Adrenal gland (tissue), 12 donors: ENCODE results near the gene CRYBB1. TPM values are rescaled to one million over a fixed set of nuclear protein-coding genes. Genes with fewer than 3 reads are reported as not detected.

Experiments
- DNase-seq, 7 donors: peaks; one replicate each; pipeline ENCODE4 v3.0.0-alpha.2; 2019 to 2020
- H3K27ac ChIP-seq, 5 donors: fragments of 200-600 bp; sonication (generic) in 4 of 5; 1 replicate in 3 of 5; 2 replicates in 2 of 5; pipeline versions ENCODE4 v1.5.1 to v1.8.0; 2016 to 2020; ENCODE audit warnings: mild to moderate bottlenecking in 1 of 5
- H3K27me3 ChIP-seq: fragments of 200-600 bp; 2 replicates; pipeline ENCODE4 v1.8.0; 2021
- H3K36me3 ChIP-seq, 2 donors: fragments of 200-600 bp; replicated peaks in 1 of 2; 1 replicate in 1 of 2; 2 replicates in 1 of 2; pipeline versions ENCODE4 v1.5.1 to v1.8.0; 2018 to 2022
- H3K4me1 ChIP-seq, 2 donors: fragments of 200-600 bp; replicated peaks in 1 of 2; 1 replicate in 1 of 2; 2 replicates in 1 of 2; pipeline versions ENCODE4 v1.5.1 to v1.8.0; 2018 to 2021
- H3K4me3 ChIP-seq, 4 donors: fragments of 200-600 bp; sonication (generic) in 3 of 4; one replicate each; pipeline ENCODE4 v1.5.1; 2016 to 2018
- H3K9me3 ChIP-seq, 3 donors: fragments of 200-600 bp; sonication (generic) in 1 of 3; replicated peaks in 1 of 3; 1 replicate in 2 of 3; 2 replicates in 1 of 3; pipeline versions ENCODE4 v1.5.1 to v1.8.0; 2016 to 2021
- CTCF ChIP-seq, 6 experiments: fragments of 450-650 bp in 4 of 6; fragments of 200-600 bp in 2 of 6; sonication (generic) in 1 of 6; IDR thresholded peaks; 1 replicate in 5 of 6; 2 replicates in 1 of 6; pipeline versions ENCODE4 v1.5.1 to v1.8.0; 2016 to 2021; ENCODE audit warnings: antibody characterized with exemption in 6 of 6, mild to moderate bottlenecking in 2 of 6, moderate library complexity in 1 of 6
- POLR2A ChIP-seq, 2 donors: fragments of 450-650 bp; IDR thresholded peaks; one replicate each; pipeline ENCODE4 v1.6.1; 2017; ENCODE audit warnings: antibody characterized with exemption in 2 of 2, mild to moderate bottlenecking in 2 of 2, moderate library complexity in 1 of 2
- WGBS, 4 donors: extraction: QIAGEN DNeasy Blood & Tissue Kit in 2 of 4; methylation state at CpG; one replicate each; pipeline versions ENCODE4 v1.1.5 to v1.1.7; 2013 to 2017; 5-methylcytosine and 5-hydroxymethylcytosine counted together
- intact Hi-C, 2 donors: fragments of 100-400 bp; cut with DNase I; formaldehyde crosslinking; loops; one replicate each; pipeline versions ENCODE4 v1.14.1 to v1.15.0; 2022 to 2023
- polyA plus RNA-seq, 3 donors: library from polyadenylated mRNA; stranded (reverse); fragments of 200-250 nt in 2 of 3; fragments of 350-450 nt in 1 of 3; fragmentation: Illumina TruSeq in 1 of 3; extraction: RNeasy Lipid Tissue Mini Kit (QIAGEN cat#74804) in 1 of 3; gene quantifications; one replicate each; pipeline ENCODE4 v1.2.3, GENCODE V29; 2013 to 2014
- total RNA-seq, 9 donors: library from RNA; depleted of rRNA in 4 of 9; stranded (reverse); fragments of >200 nt in 4 of 9; fragments of 120-200 nt in 1 of 9; fragmentation: NEBNext Ultra II Directional in 1 of 9; extraction: Animal tissue kit (Norgen Biotek cat#: 25700) in 1 of 9; gene quantifications; one replicate each; pipeline versions ENCODE4 v1.1.0 to v1.2.4, GENCODE V29; 2013 to 2023
- donor health status: healthy with polysubstance abuse.
- donor health status: Bipolar disorder and iron deficiency.
- donor health status: DM: yes; HTN: yes; CAD: no.
- donor health status: DM: no; HTN: no; CAD: no.
- donor health status: DM: no; HTN: no; CAD: no.
- donor health status: DM: yes; HTN: yes; CAD: no.

The CRYBB1 gene
- total and polyA plus RNA-seq, 12 donors, result 0.39 to 2.6 (median 1.6) TPM

- TF ChIP-seq POLR2A (IDR thresholded peaks at IDR 0.05) (no peak), CTCF (IDR thresholded peaks at IDR 0.05) (no peak)
- Histone ChIP-seq H3K4me3 (no peak overlapping the region), H3K27me3 (no peaks in the 10 kb centered on the region), H3K9me3 (no peaks in the 10 kb centered on the region), H3K4me1 (peaks cover 8 to 17% of the 10 kb centered on the region in 2 donors), H3K36me3 (no peaks in the 10 kb centered on the region), H3K27ac (no peak overlapping the region)
- no peak for DNase-seq
- intact Hi-C loops, result no loop called here
- 78 to 95% (median 90%) methylated on average over 8 of the region's 8 CpGs for WGBS, 4 donors
These were observed 53.6 kb downstream of the CRYBB1 start for GRCh38 chr22:26564181-26564580.

GRCh38 chr22:26563022-26563421, 54.8 kb downstream of the CRYBB1 start:
- TF ChIP-seq CTCF (IDR thresholded peaks at IDR 0.05) (no peak), POLR2A (IDR thresholded peaks at IDR 0.05) (no peak)
- Histone ChIP-seq H3K27ac (peak overlapping the region in 2 of 5 donors; percentile 24 to 67), H3K36me3 (no peaks in the 10 kb centered on the region), H3K4me3 (no peak overlapping the region), H3K9me3 (no peaks in the 10 kb centered on the region), H3K4me1 (peaks cover 17 to 25% of the 10 kb centered on the region in 2 donors), H3K27me3 (no peaks in the 10 kb centered on the region)
- DNase-seq, result no peak
- intact Hi-C loops, result no loop called here
- WGBS, 4 donors, result 68 to 80% (median 75%) methylated on average over 5 of the region's 5 CpGs

GRCh38 chr22:26561756-26562417, 55.9 kb downstream of the CRYBB1 start:
- peak overlapping the region in 3 of 5 donors; percentile 61 to 86 (median 67) for H3K27ac ChIP-seq
- WGBS, 4 donors, result 42 to 49% (median 47%) methylated on average over 3 to 9 of the region's 9 CpGs
- intact Hi-C loops, result no loop called here
- DNase-seq, result peak; percentile 80 to 93 (median 90)
- H3K4me1 ChIP-seq, result peaks cover 24 to 34% of the 10 kb centered on the region in 2 donors
- no peaks in the 10 kb centered on the region for H3K27me3 ChIP-seq
- TF ChIP-seq CTCF (IDR thresholded peaks at IDR 0.05) (peak in 2 of 6 experiments; percentile 13 to 25), POLR2A (IDR thresholded peaks at IDR 0.05) (no peak)
- H3K36me3 ChIP-seq, result no peaks in the 10 kb centered on the region
- no peaks in the 10 kb centered on the region for H3K9me3 ChIP-seq
- no peak overlapping the region for H3K4me3 ChIP-seq

GRCh38 chr22:26559961-26560575, 57.8 kb downstream of the CRYBB1 start:
- Histone ChIP-seq H3K9me3 (no peaks in the 10 kb centered on the region), H3K4me3 (no peak overlapping the region), H3K27me3 (no peaks in the 10 kb centered on the region), H3K4me1 (peaks cover 35 to 43% of the 10 kb centered on the region in 2 donors), H3K36me3 (no peaks in the 10 kb centered on the region), H3K27ac (peak overlapping the region in 3 of 5 donors; percentile 50 to 82 (median 71))
- WGBS, 4 donors, result 67 to 80% (median 73%) methylated on average over 13 of the region's 13 CpGs
- no peak for TF ChIP-seq CTCF (IDR thresholded peaks at IDR 0.05)
- no peak for TF ChIP-seq POLR2A (IDR thresholded peaks at IDR 0.05)
- intact Hi-C loops, result no loop called here
- peak in 1 of 7 donors; percentile 26 for DNase-seq
